Hepatocyte (in vitro differentiated cells): ENCODE data around the gene PKD2L1.

Experiments used
- EZH2 ChIP-seq: fragments of 200-600 bp; sonication (generic); IDR thresholded peaks from 2 replicates; pipeline ENCODE4 v1.6.1; 2016; ENCODE audit warnings: antibody characterized with exemption, mild to moderate bottlenecking, borderline replicate concordance
- EZH2phosphoT487 ChIP-seq: fragments of 200-600 bp; sonication (generic); IDR thresholded peaks from one replicate; pipeline ENCODE4 v1.6.1; 2018; ENCODE audit warnings: antibody characterized with exemption, mild to moderate bottlenecking, low read depth, moderate library complexity; ENCODE audit not compliant: unreplicated experiment, severe bottlenecking
- TF ChIP-seq, protein P1 (sequence below): fragments of 200-600 bp; sonication (generic); IDR thresholded peaks from 2 replicates; pipeline ENCODE4 v1.5.1; 2016; ENCODE audit warnings: antibody characterized with exemption, mild to moderate bottlenecking; ENCODE audit not compliant: poor library complexity

DNA sequence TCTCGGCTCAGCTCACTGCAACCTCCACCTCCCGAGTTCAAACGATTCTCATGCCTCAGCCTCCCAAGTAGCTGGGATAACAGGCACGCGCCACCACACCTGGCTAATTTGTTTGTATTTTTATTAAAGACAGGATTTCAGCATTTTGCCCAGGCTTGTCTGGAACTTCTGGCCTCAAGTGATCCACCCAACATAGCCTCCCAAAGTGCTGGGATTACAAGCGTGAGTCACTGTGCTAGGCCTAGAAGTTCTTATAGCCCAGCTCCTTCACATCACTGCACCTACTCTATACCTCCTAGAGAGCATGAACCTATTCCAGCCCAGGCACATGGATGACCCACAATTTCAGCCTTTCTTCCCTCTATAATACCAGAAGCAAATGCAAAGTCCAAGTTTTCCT lies 42.3 kb downstream of the PKD2L1 start:
- TF ChIP-seq, protein P1, sequence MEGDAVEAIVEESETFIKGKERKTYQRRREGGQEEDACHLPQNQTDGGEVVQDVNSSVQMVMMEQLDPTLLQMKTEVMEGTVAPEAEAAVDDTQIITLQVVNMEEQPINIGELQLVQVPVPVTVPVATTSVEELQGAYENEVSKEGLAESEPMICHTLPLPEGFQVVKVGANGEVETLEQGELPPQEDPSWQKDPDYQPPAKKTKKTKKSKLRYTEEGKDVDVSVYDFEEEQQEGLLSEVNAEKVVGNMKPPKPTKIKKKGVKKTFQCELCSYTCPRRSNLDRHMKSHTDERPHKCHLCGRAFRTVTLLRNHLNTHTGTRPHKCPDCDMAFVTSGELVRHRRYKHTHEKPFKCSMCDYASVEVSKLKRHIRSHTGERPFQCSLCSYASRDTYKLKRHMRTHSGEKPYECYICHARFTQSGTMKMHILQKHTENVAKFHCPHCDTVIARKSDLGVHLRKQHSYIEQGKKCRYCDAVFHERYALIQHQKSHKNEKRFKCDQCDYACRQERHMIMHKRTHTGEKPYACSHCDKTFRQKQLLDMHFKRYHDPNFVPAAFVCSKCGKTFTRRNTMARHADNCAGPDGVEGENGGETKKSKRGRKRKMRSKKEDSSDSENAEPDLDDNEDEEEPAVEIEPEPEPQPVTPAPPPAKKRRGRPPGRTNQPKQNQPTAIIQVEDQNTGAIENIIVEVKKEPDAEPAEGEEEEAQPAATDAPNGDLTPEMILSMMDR: no peak
- TF ChIP-seq EZH2phosphoT487 (no peak), EZH2 (no peak)
